COLO829 (cell line): Measurements from ENCODE around the gene CDH4.

ENCODE experiments used
- DNase-seq: peaks from one replicate; pipeline ENCODE4 v3.0.0; 2012; ENCODE audit warnings: low spot score

The CDH4 gene

DNA sequence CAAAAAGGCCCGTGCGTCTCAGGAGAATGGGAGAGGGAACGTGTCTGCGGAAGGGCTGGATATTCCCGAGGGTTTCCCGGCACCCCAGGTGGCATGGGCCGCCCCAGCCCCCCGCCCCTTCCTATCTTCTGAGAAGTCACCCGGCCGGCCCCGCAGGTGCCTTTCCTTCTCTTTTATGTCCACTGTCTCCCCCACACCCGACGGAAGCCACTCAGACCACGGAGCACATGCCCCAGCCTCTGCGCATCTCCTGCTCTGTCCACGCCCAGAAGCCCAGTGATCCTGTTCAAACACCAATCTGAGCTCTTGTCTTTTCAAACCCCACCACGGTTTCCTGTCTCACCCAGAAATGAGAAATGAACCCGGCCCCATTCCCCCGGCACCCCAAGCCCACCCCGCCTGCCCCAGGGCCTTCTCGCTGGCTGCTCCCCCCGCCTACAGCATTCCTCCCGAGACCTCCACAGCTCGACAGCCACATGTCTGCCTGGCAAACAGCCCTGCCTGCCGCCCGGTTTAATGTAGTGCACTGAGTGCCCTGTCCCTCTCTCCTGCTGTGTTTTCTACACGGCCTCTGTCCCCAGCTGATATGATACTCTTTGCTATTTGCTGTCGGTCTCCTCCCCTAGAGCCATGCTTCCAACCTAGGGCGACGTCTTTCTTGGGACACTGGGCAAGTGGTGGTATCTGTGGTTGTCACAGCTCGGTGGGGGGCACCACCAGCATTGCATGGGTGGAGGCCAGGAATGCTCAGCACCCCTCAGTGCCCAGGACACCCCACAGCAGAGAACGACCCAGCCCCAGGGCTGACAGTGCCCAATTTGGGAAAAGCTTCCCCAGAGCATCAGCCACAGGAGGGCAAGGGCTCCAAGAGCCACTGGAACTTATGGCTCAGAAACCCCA is 630.9 kb downstream of the CDH4 start:
- DNase-seq: no peak

- no peak for DNase-seq
Observed at GRCh38 chr20:61883857-61884393, 631.9 kb downstream of the CDH4 start.

DNA sequence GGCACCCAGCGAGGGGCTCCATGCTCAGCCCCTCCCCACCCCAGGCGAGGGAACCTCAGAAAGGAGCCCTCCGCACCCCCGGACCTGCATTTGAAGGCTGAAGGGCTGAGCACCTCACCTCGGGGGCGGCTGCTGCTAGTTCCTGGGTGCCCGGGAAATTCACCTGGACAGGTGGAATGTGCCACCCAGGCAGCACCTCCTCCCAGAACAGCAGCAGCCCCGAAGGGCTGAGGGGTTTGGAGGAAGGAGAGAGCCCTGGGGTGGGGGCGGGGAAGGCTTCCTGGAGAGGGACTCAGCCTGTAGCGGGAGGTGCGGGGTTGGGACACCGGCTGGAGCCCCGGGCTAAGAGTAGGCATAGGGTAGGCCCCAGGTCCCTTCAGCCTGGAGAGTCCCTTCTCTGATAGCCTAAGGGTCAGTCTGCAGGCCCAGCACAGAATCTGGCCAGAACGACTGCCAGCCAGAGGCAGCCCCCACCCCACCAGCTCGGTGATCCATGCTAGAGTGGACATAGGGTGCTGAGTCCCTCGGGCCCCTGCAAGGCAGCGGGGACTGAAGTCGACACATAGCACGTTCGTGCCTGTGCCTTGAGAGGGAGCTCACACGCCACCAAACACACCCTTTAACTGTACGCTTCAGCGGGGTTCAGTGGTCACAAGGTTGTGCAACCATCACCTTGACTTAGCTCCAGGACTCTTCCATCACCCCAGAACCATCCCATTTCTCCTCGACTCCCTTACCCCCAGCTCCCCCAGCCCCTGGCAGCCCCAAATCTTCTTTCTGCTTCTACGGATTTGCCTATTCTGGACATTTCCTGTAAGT is 632.7 kb downstream of the CDH4 start:
- no peak for DNase-seq

GRCh38 chr20:61885759-61886715 is 634.0 kb downstream of the CDH4 start:
- DNase-seq: no peak

DNA sequence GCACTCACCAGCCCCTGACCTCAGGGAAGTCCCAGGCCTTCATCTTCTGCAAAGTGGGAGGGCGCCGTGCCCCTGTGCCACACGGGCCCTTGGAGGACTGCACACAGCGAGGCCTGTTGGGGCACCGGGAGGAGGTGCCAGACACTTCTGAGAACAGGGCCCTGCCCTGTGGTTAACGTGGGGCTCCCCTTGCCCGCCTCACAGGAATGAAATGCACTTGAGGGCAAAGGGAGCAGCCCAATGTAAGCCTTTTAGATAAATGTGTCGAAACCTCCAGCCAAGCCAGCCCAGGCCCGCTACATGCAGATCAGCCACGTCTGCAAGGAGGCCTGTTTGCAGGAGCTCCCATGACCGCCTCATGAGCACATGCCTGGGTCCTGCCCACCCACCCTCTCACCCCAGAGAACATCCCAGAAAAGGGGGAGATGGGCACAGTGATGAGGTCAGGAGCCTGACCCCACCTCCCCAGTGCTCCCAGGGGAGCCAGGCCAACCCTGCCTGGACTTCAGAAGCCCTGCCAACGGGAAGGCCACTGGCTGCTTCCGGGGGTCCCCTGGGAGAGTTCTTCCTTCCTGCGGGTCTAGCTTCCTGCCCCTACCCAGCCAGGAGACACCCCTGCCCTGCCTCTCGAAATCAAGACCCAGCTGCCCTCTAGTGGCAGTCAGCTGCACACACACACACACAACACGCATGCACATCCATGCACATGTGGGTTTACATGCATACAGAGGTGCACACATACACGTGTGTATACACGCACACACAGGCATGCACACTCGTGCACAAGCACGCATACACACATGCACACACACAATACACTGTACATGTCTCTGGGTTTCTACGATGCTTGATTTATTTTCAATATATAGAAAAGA is 634.9 kb downstream of the CDH4 start:
- peak; percentile 67 for DNase-seq

DNA sequence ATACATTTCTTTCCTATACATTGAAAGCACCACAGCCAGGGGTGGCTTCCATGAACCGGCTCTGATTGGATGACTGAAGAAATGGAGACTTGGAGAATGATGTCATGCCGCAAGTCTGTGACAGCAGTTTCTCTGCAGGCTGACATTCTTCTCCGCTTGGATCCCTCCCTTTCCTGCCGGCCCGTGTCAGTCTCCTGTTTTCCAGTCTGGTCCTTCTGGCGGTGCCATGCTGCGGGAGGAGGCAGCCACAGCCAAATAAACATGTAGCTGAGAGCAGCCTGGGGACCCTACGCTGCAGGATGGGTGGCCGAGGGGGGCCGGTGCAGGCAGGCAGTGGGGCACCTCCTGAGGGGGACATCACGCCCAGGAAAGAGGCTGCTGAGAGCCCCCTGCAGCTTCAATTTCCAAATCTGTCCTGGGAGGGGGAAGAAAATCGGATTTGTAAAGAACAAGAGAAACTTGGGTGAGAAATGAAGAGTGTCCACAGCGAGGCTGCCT is 635.6 kb downstream of the CDH4 start:
- no peak for DNase-seq

DNA sequence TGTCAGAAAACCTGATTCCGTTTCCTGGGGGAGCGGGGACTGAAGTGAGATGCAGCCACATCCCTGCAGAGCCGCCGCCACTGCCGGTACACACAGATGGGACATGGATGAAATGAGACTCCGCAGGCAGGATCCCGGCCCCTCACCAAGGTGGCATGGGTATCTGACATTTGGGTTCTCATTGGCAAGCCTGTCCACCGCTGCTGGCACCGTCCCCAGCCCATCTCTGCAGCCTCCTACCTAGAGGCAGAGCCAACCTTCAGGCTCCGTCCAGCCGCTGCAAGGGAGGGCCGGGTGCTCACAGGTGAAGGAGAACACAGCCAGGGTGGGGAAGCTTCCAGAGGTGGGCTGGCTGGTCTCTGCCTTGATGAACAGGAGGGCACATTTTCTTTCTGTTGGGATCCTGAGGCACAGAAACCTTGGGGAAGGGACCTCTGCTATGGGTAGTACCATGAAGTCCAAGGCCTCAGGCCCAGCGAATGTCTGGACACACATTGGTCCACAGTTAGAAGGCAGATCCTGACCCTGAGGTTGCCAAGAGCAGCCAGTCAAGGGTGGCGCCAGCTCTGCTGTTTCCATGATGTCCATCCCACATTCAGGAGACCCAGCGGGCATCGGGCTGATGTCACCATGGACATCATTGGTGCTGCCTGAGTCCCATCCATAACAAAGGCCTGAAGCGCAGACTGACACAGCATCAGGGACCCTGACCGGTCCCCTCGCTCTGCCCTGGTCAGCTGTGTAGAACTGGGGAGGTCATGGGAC is 636.2 kb downstream of the CDH4 start:
- DNase-seq: no peak

- no peak for DNase-seq
Observed at GRCh38 chr20:61889659-61890058, 637.6 kb downstream of the CDH4 start.

- DNase-seq: no peak
Observed at GRCh38 chr20:61890210-61890609, 638.1 kb downstream of the CDH4 start.

DNA sequence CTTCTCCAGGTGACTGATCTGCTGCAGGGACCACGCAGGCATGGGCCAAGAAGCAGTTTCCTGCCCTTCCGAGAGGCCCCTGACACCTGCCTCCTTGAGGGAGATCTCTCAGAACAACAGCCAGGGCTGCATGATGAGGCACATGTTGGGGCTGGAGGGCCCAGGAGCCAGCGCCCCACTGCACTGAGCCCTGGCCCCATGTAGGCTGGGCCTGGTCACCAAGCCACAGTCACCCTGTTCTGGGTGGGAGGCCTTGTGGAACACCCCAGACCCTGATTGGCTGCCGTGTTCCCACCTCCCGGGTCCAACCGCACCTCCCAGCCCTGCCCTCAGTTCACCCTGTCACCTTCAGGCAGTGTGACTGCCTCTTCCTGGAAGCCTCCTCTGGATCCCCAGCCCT is 639.4 kb downstream of the CDH4 start:
- DNase-seq: no peak

- DNase-seq: no peak
Observed at GRCh38 chr20:61891916-61892649, 640.0 kb downstream of the CDH4 start.

- DNase-seq: no peak
Observed at GRCh38 chr20:61895016-61895415, 643.0 kb downstream of the CDH4 start.

DNA sequence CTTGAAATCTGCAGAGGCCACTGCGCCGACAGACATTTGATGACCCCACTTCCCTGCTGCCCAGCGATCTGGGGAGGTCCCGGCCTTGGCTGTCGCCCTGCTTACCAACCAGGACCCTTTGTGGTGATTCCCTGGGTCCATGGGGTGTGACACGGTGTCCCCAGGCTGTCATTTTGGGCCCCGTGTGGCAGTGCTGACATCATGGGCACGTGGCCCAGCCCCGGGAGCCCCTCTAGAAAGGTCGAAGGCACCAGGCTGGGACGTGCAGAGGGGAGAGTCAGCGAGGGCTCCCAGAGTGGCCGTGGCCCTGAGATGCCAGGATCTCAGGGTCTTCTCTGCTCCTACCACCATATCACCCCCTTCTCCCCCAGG is 643.6 kb downstream of the CDH4 start:
- DNase-seq: no peak

- DNase-seq: peak; percentile 68
Observed at GRCh38 chr20:61896058-61896961, 644.2 kb downstream of the CDH4 start.

DNA sequence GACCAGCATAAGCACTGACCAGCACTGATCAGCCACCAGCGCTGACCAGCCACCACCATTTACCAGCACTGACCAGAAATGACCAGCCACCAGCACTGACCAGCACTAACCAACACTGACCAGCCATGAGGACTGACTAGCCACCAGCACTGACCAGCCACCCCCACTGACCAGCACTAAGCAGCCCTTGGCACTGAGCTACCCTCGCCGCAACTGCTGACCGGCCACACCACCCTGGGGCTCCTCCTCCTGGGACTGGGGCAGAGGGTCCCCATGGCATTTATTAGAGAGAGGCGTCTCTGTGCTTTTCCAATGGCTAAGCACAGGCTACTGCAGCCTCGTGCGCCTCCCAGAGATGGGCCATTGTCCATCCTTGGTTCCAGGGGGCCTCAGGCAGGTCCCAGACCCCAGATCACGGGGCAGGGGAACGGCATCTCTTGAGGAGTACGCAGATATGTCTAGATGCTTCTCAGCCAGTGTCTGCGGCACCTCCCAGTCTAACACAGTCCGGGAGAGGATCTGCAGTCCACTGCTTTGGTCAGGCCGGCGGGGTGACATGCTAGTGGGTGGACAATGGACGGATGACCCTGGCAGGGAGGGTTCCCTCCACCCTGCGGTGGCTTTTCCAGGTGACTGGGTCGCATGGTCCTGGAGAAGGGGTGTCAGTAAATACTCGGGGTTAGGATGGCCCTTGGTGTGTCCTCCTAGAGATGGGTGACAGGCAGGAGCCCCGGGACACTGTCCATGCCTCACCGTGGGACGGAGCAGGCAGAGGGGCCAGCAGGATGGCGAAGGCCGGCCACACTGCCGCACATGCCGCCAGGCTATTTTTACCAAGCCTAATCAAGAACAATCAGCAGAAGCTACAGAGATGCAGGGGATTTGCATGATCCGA is 645.6 kb downstream of the CDH4 start:
- no peak for DNase-seq

GRCh38 chr20:61898405-61898804 is 646.3 kb downstream of the CDH4 start:
- no peak for DNase-seq
